Testis (tissue), 5 donors: ENCODE results near the gene ISCU. TPM values are rescaled to one million over a fixed set of nuclear protein-coding genes. Genes with fewer than 3 reads are reported as not detected.

Source experiments
- DNase-seq: peaks from one replicate; pipeline ENCODE4 v3.0.0-alpha.2; 2019
- H3K27ac ChIP-seq, 2 donors: fragments of 200-600 bp; sonication (generic); one replicate each; pipeline ENCODE4 v1.5.1; 2019
- H3K27me3 ChIP-seq: fragments of 200-600 bp; sonication (generic); one replicate; pipeline ENCODE4 v1.5.1; 2019
- H3K36me3 ChIP-seq: fragments of 200-600 bp; sonication (generic); one replicate; pipeline ENCODE4 v1.5.1; 2017; ENCODE audit warnings: low read depth; ENCODE audit errors: missing control alignments
- H3K4me1 ChIP-seq: fragments of 200-600 bp; sonication (generic); one replicate; pipeline ENCODE4 v1.5.1; 2019
- H3K4me3 ChIP-seq, 2 donors: fragments of 200-600 bp; sonication (generic); one replicate each; pipeline ENCODE4 v1.5.1; 2017 to 2019
- H3K9me3 ChIP-seq: fragments of 200-600 bp; sonication (generic); one replicate; pipeline ENCODE4 v1.5.1; 2017
- CTCF ChIP-seq, 3 experiments: fragments of 450-650 bp in 2 of 3; fragments of 200-600 bp in 1 of 3; sonication (generic) in 1 of 3; IDR thresholded peaks; one replicate each; pipeline ENCODE4 v1.5.1; 2016 to 2019; ENCODE audit warnings: antibody characterized with exemption in 3 of 3, mild to moderate bottlenecking in 2 of 3, moderate library complexity in 1 of 3
- POLR2A ChIP-seq: fragments of 450-650 bp; IDR thresholded peaks from one replicate; pipeline ENCODE4 v1.6.1; 2017; ENCODE audit warnings: antibody characterized with exemption, mild to moderate bottlenecking, moderate library complexity
- WGBS, 2 donors: methylation state at CpG; one replicate each; pipeline ENCODE4 v1.1.5; 2018; 5-methylcytosine and 5-hydroxymethylcytosine counted together
- intact Hi-C: fragments of 100-400 bp; cut with DNase I; formaldehyde crosslinking; loops from one replicate; pipeline ENCODE4 v1.15.1; 2023; ENCODE audit warnings: low total_unique reads
- long read RNA-seq, 2 donors: transcript quantifications; one replicate each; lab custom pipeline, GENCODE V29; 2026
- polyA plus RNA-seq: library from polyadenylated mRNA; stranded (reverse); fragments of 350-450 nt; fragmentation: Illumina TruSeq; extraction: RNeasy Lipid Tissue Mini Kit (QIAGEN cat#74804); gene quantifications from one replicate; pipeline ENCODE4 v1.2.3, GENCODE V29; 2014; ENCODE audit warnings: low read depth, low replicate concordance; ENCODE audit not compliant: insufficient read depth
- total RNA-seq, 2 donors: library from RNA; depleted of rRNA; stranded (reverse); fragments of >200 nt; gene quantifications; one replicate each; pipeline ENCODE4 v1.2.3, GENCODE V29; 2016

The ISCU gene
- 100 to 1,000 TPM; 221 to 238 TPM for total RNA-seq
- 217 TPM for polyA plus RNA-seq
- long read RNA-seq, donor 1, transcript ISCU-201 (5 exons, 994 nt) = major isoform, 82 of 104 reads
- long read RNA-seq, donor 1, partial matches to known transcripts = 18 of 104 reads
- long read RNA-seq, donor 1, other reads (novel, unspliced or antisense) = 0 of 104 reads
- long read RNA-seq, donor 2, transcript ISCU-201 (5 exons, 994 nt) = major isoform, 67 of 87 reads
- long read RNA-seq, donor 2, partial matches to known transcripts = 19 of 87 reads
- long read RNA-seq, donor 2, other reads (novel, unspliced or antisense) = 0 of 87 reads

GRCh38 chr12:108562348-108563135 lies at the start of gene ISCU:
Gene ISCU (plus strand): TSS chr12:108562596. CDS start chr12:108562623, 27 bp downstream.
- H3K4me3 ChIP-seq = peak within 1 kb of the TSS; percentile 91 to 93
- peak within 1 kb of the TSS; percentile 86 to 96 for H3K27ac ChIP-seq
- peak; percentile 96 for DNase-seq
- no peaks in the 10 kb centered on the region for H3K36me3 ChIP-seq
- WGBS, 2 donors = 0% methylated on average over 1 to 65 of the region's 72 CpGs
- H3K4me1 ChIP-seq = peaks cover 34% of the 10 kb centered on the region
- TF ChIP-seq CTCF (IDR thresholded peaks at IDR 0.05) = no peak
- TF ChIP-seq POLR2A = peak; percentile 32
- intact Hi-C loops = no loop called here
- no peaks in the 10 kb centered on the region for H3K27me3 ChIP-seq
- H3K9me3 ChIP-seq = no peaks in the 10 kb centered on the region

GRCh38 chr12:108514468-108514972 lies 47.9 kb upstream of the ISCU start:
- H3K9me3 ChIP-seq = no peaks in the 10 kb centered on the region
- peak overlapping the region; percentile 74 to 77 for H3K4me3 ChIP-seq
- no peak for DNase-seq
- no peak overlapping the region for H3K27ac ChIP-seq
- H3K36me3 ChIP-seq = no peaks in the 10 kb centered on the region
- intact Hi-C loops = no loop called here
- H3K27me3 ChIP-seq = no peaks in the 10 kb centered on the region
- TF ChIP-seq CTCF (IDR thresholded peaks at IDR 0.05) (no peak), POLR2A (no peak)
- peaks cover 8% of the 10 kb centered on the region for H3K4me1 ChIP-seq
- 21 to 22% methylated on average over 19 of the region's 19 CpGs for WGBS, 2 donors

GRCh38 chr12:108514973-108515814 lies 47.2 kb upstream of the ISCU start, which contains the start of gene FICD:
Gene FICD (plus strand): TSS chr12:108515277. CDS start chr12:108516973, 1,696 bp downstream.
- TF ChIP-seq CTCF (IDR thresholded peaks at IDR 0.05) = no peak
- TF ChIP-seq POLR2A = no peak
- DNase-seq = peak; percentile 100
- Histone ChIP-seq H3K27ac (peak within 1 kb of the TSS; percentile 12 to 57), H3K27me3 (no peaks in the 10 kb centered on the region), H3K4me3 (peak within 1 kb of the TSS; percentile 74 to 77), H3K36me3 (no peaks in the 10 kb centered on the region), H3K9me3 (no peaks in the 10 kb centered on the region), H3K4me1 (peaks cover 8% of the 10 kb centered on the region)
- WGBS, 2 donors = 0% methylated on average over 47 to 67 of the region's 67 CpGs
- intact Hi-C loops = no loop called here

- no peak for TF ChIP-seq CTCF (IDR thresholded peaks at IDR 0.05)
- TF ChIP-seq POLR2A = no peak
- Histone ChIP-seq H3K27ac (no peak overlapping the region), H3K9me3 (no peaks in the 10 kb centered on the region), H3K36me3 (no peaks in the 10 kb centered on the region), H3K4me3 (peak overlapping the region; percentile 74 to 77), H3K27me3 (no peaks in the 10 kb centered on the region), H3K4me1 (peaks cover 8% of the 10 kb centered on the region)
- WGBS, 2 donors = 43 to 49% methylated on average over 5 of the region's 5 CpGs
- intact Hi-C loops = no loop called here
- DNase-seq = no peak
These were observed 46.5 kb upstream of the ISCU start for GRCh38 chr12:108515916-108516315.
